ENCODE measurements around the gene TRIM28. TPM values are rescaled to one million over a fixed set of nuclear protein-coding genes. Genes with fewer than 3 reads are reported as not detected.
"Not testable (repeated sequence)": the region's sequence is repeated elsewhere in the genome, so short reads cannot be mapped to it uniquely, and the experiment has no call there.

The TRIM28 gene
- total and polyA plus RNA-seq, 2 donors (not counting 1 experiment from before 2014, with no cell fraction given): 160 to 325 TPM

GRCh38 chr19:58536852-58537798 lies 6.7 kb upstream of the TRIM28 start:
- peaks cover 35% of the 10 kb centered on the region for H3K27me3 ChIP-seq (ENCODE audit: control insufficient read depth, insufficient read depth, low read length)
- no peak overlapping the region for H2AFZ ChIP-seq (ENCODE audit: low read length)
- no peaks in the 10 kb centered on the region for H3K9me3 ChIP-seq (ENCODE audit: control insufficient read depth, insufficient read depth, low read depth, low read length)
- no peaks in the 10 kb centered on the region for H4K20me1 ChIP-seq (ENCODE audit: control insufficient read depth, extremely low read depth, insufficient read depth, low read length)
- no peak overlapping the region for H3K9ac ChIP-seq (ENCODE audit: insufficient read depth, low read length)
- H3K27ac ChIP-seq (ENCODE audit: insufficient read depth, low read length): no peak overlapping the region
- no peaks in the 10 kb centered on the region for H3K4me1 ChIP-seq (ENCODE audit: control insufficient read depth, extremely low read depth, insufficient read depth, low read length)
- H3K4me2 ChIP-seq (ENCODE audit: extremely low read depth, insufficient read depth, low read length): no peak overlapping the region
- no peak for DNase-seq (ENCODE audit: low read depth in 2 of 2)
- H3K4me3 ChIP-seq (replicated peaks in 1 of 4; ENCODE audit: control extremely low read depth in 1 of 4, insufficient read depth in 1 of 4, low read depth in 3 of 4, low read length in 4 of 4): no peak overlapping the region
- H3K79me2 ChIP-seq (ENCODE audit: control insufficient read depth, insufficient read depth, low read length): no peaks in the 10 kb centered on the region
- no peak for TF ChIP-seq CTCF (conservative IDR thresholded peaks at IDR 0.05 in 1 of 2, IDR thresholded peaks at IDR 0.05 in 1 of 2; ENCODE audit: low read depth in 1 of 2, low read length in 2 of 2)
- no peak for TF ChIP-seq EZH2 (IDR thresholded peaks at IDR 0.05; ENCODE audit: low read length, missing control alignments)
- no peaks in the 10 kb centered on the region for H3K36me3 ChIP-seq (ENCODE audit: control insufficient read depth, insufficient read depth, low read length)

GRCh38 chr19:58538257-58539168 lies 5.4 kb upstream of the TRIM28 start:
- H2AFZ ChIP-seq (ENCODE audit: low read length): no peak overlapping the region
- H3K9ac ChIP-seq (ENCODE audit: insufficient read depth, low read length): no peak overlapping the region
- no peak for DNase-seq (ENCODE audit: low read depth in 2 of 2)
- H3K27me3 ChIP-seq (ENCODE audit: control insufficient read depth, insufficient read depth, low read length): peaks cover 31% of the 10 kb centered on the region
- H4K20me1 ChIP-seq (ENCODE audit: control insufficient read depth, extremely low read depth, insufficient read depth, low read length): no peaks in the 10 kb centered on the region
- H3K36me3 ChIP-seq (ENCODE audit: control insufficient read depth, insufficient read depth, low read length): no peaks in the 10 kb centered on the region
- H3K4me3 ChIP-seq (replicated peaks in 1 of 4; ENCODE audit: control extremely low read depth in 1 of 4, insufficient read depth in 1 of 4, low read depth in 3 of 4, low read length in 4 of 4): no peak overlapping the region
- no peaks in the 10 kb centered on the region for H3K9me3 ChIP-seq (ENCODE audit: control insufficient read depth, insufficient read depth, low read depth, low read length)
- H3K4me2 ChIP-seq (ENCODE audit: extremely low read depth, insufficient read depth, low read length): no peak overlapping the region
- no peak overlapping the region for H3K27ac ChIP-seq (ENCODE audit: insufficient read depth, low read length)
- no peak for TF ChIP-seq CTCF (conservative IDR thresholded peaks at IDR 0.05 in 1 of 2, IDR thresholded peaks at IDR 0.05 in 1 of 2; ENCODE audit: low read depth in 1 of 2, low read length in 2 of 2)
- TF ChIP-seq EZH2 (IDR thresholded peaks at IDR 0.05; ENCODE audit: low read length, missing control alignments): peak; percentile 70
- no peaks in the 10 kb centered on the region for H3K79me2 ChIP-seq (ENCODE audit: control insufficient read depth, insufficient read depth, low read length)
- no peaks in the 10 kb centered on the region for H3K4me1 ChIP-seq (ENCODE audit: control insufficient read depth, extremely low read depth, insufficient read depth, low read length)

GRCh38 chr19:58539169-58539559 lies 4.7 kb upstream of the TRIM28 start:
- not testable (repeated sequence) for H3K36me3 ChIP-seq (ENCODE audit: control insufficient read depth, insufficient read depth, low read length); H3K4me3 ChIP-seq (replicated peaks in 1 of 4; ENCODE audit: control extremely low read depth in 1 of 4, insufficient read depth in 1 of 4, low read depth in 3 of 4, low read length in 4 of 4); H4K20me1 ChIP-seq (ENCODE audit: control insufficient read depth, extremely low read depth, insufficient read depth, low read length); H3K27ac ChIP-seq (ENCODE audit: insufficient read depth, low read length); H3K4me2 ChIP-seq (ENCODE audit: extremely low read depth, insufficient read depth, low read length); DNase-seq (ENCODE audit: low read depth in 2 of 2); H2AFZ ChIP-seq (ENCODE audit: low read length); H3K9me3 ChIP-seq (ENCODE audit: control insufficient read depth, insufficient read depth, low read depth, low read length); H3K79me2 ChIP-seq (ENCODE audit: control insufficient read depth, insufficient read depth, low read length); H3K4me1 ChIP-seq (ENCODE audit: control insufficient read depth, extremely low read depth, insufficient read depth, low read length); H3K9ac ChIP-seq (ENCODE audit: insufficient read depth, low read length)
- peaks cover 27% of the 10 kb centered on the region for H3K27me3 ChIP-seq (ENCODE audit: control insufficient read depth, insufficient read depth, low read length)

GRCh38 chr19:58542641-58543372 lies 1.1 kb upstream of the TRIM28 start:
- H3K4me3 ChIP-seq (replicated peaks in 1 of 4; ENCODE audit: control extremely low read depth in 1 of 4, insufficient read depth in 1 of 4, low read depth in 3 of 4, low read length in 4 of 4); H3K4me2 ChIP-seq (ENCODE audit: extremely low read depth, insufficient read depth, low read length); H3K9me3 ChIP-seq (ENCODE audit: control insufficient read depth, insufficient read depth, low read depth, low read length); DNase-seq (ENCODE audit: low read depth in 2 of 2); H4K20me1 ChIP-seq (ENCODE audit: control insufficient read depth, extremely low read depth, insufficient read depth, low read length); H2AFZ ChIP-seq (ENCODE audit: low read length); H3K9ac ChIP-seq (ENCODE audit: insufficient read depth, low read length); H3K4me1 ChIP-seq (ENCODE audit: control insufficient read depth, extremely low read depth, insufficient read depth, low read length): not testable (repeated sequence)
- Histone ChIP-seq H3K27me3 (ENCODE audit: control insufficient read depth, insufficient read depth, low read length) (peaks cover 18% of the 10 kb centered on the region), H3K79me2 (ENCODE audit: control insufficient read depth, insufficient read depth, low read length) (peaks cover 32% of the 10 kb centered on the region), H3K27ac (ENCODE audit: insufficient read depth, low read length) (peak overlapping the region; percentile 96), H3K36me3 (ENCODE audit: control insufficient read depth, insufficient read depth, low read length) (peaks cover 11% of the 10 kb centered on the region)
